Gastroesophageal sphincter (tissue), 3 donors: ENCODE measurements around the gene PCBD2.

Experiments used
- CTCF ChIP-seq, 4 experiments: fragments of 200-600 bp in 2 of 4; fragments of 450-650 bp in 2 of 4; sonication (generic) in 1 of 4; IDR thresholded peaks; one replicate each; pipeline ENCODE4 v1.5.1; 2017 to 2019; ENCODE audit warnings: antibody characterized with exemption in 4 of 4, mild to moderate bottlenecking in 2 of 4, moderate library complexity in 2 of 4
- EP300 ChIP-seq: sonication (generic); formaldehyde crosslinking; IDR thresholded peaks from one replicate; pipeline ENCODE4 v1.6.1; 2017; ENCODE audit warnings: antibody characterized with exemption, mild to moderate bottlenecking
- POLR2AphosphoS5 ChIP-seq: sonication (generic); formaldehyde crosslinking; IDR thresholded peaks from one replicate; pipeline ENCODE4 v1.6.1; 2017; ENCODE audit warnings: antibody characterized with exemption

DNA sequence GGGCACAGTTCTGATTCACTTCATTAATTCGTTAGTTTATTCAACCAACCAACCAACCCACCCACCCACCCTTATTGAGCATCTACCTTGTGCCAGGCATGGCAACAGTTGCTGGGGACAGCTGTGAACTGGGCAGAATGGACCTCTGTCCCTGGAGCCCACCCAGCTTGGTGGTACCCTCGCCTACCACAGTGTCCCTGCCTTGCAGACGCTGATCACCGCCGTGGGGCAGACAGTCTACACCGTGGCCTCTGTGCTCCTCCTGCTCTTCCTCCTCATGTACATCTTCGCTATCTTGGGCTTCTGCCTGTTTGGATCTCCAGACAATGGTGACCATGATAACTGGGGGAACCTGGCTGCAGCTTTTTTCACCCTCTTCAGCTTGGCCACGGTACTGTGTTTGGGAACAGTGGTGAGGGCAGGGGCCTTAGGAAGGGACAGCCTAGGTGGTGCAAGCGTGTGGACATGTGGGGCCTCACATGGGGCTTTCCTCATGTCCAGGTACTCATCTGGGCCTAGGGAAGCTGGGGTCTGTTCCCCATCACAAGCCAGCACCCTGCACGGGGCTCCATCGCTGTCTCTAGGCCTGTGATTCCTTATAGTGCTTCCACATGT is 102.9 kb downstream of the PCBD2 start:
- TF ChIP-seq CTCF (IDR thresholded peaks at IDR 0.05) (no peak), EP300 (no peak), POLR2AphosphoS5 (no peak)
